Left lung (tissue), 10 donors: ENCODE data around the gene BIRC7. TPM values are rescaled to one million over a fixed set of nuclear protein-coding genes. Genes with fewer than 3 reads are reported as not detected.

ENCODE experiments used
- ATAC-seq: fragments of 200-7000 bp; cut with Tn5 transposase; one replicate; pipeline ENCODE4 v1.9.1; 2020; ENCODE audit warnings: moderate library complexity
- DNase-seq, 4 donors: peaks; one replicate each; pipeline ENCODE4 v3.0.0-alpha.2; 2013 to 2020
- H3K27ac ChIP-seq, 2 donors: fragments of 200-600 bp; sonication (generic) in 1 of 2; one replicate each; pipeline versions ENCODE4 v1.5.0 to v1.8.0; 2020 to 2021
- H3K27me3 ChIP-seq, 2 donors: fragments of 200-600 bp; sonication (generic) in 1 of 2; one replicate each; pipeline versions ENCODE4 v1.5.0 to v1.8.0; 2020 to 2021
- H3K36me3 ChIP-seq, 2 donors: fragments of 200-600 bp; sonication (generic) in 1 of 2; one replicate each; pipeline versions ENCODE4 v1.5.0 to v1.8.0; 2020 to 2021
- H3K4me1 ChIP-seq, 2 donors: fragments of 200-600 bp; one replicate each; pipeline ENCODE4 v1.8.0; 2021
- H3K4me3 ChIP-seq, 2 donors: fragments of 200-600 bp; sonication (generic) in 1 of 2; one replicate each; pipeline versions ENCODE4 v1.5.0 to v1.8.0; 2020 to 2021; ENCODE audit warnings: mild to moderate bottlenecking in 1 of 2
- H3K9me3 ChIP-seq, 2 donors: fragments of 200-600 bp; sonication (generic) in 1 of 2; one replicate each; pipeline versions ENCODE4 v1.5.0 to v1.8.0; 2020 to 2021
- CTCF ChIP-seq, 2 donors: fragments of 200-600 bp; sonication (generic) in 1 of 2; IDR thresholded peaks; one replicate each; pipeline versions ENCODE4 v1.5.0 to v1.8.0; 2021; ENCODE audit warnings: antibody characterized with exemption in 2 of 2
- intact Hi-C, 2 donors: fragments of 100-400 bp; cut with DNase I; formaldehyde crosslinking; loops; one replicate each; pipeline versions ENCODE4 v1.11.2 to v1.14.2; 2022
- polyA plus RNA-seq, 6 donors: library from polyadenylated mRNA; unstranded; fragments of 120-200 nt; gene quantifications; one replicate each; pipeline ENCODE4 v1.2.1, GENCODE V29; 2013; ENCODE audit not compliant: insufficient read length in 6 of 6
- total RNA-seq, 2 donors: library from RNA; stranded (reverse); fragmentation: NEBNext Ultra II Directional; extraction: Animal tissue kit (Norgen Biotek cat#: 25700); gene quantifications; one replicate each; pipeline ENCODE4 v1.2.1, GENCODE V29; 2021
- donor health status: DM: no; HTN: yes; CAD: no.
- donor health status: DM: no; HTN: no; CAD: no.

BIRC7 gene
- total and polyA plus RNA-seq, 8 donors, result 0.24 to 0.64 (median 0.42) TPM; not detected in 4

DNA sequence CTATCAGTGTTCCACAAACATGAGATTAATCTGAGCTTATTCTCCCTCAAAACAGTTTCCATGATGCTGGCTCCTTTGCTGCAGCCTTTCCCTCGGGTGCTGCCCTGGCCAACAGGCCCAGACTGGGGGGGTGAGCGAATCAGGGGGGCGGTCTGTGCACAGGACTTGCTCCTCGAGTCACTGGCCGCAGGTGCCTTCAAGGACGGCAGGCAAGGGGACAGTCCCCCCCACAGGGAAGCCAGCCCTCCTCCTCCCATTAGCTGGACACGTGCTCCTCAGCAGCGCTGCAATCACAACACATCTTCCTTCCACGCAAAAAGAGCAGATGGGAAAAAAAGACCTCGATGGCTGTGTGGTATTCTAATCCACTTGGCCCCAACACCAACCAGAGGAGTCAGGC lies 29.8 kb upstream of the BIRC7 start:
- Histone ChIP-seq H3K27me3 (no peaks in the 10 kb centered on the region), H3K27ac (no peak overlapping the region), H3K4me3 (no peak overlapping the region), H3K9me3 (no peaks in the 10 kb centered on the region), H3K36me3 (peaks cover 0 to 99% of the 10 kb centered on the region in 2 donors), H3K4me1 (peaks cover 0 to 8% of the 10 kb centered on the region in 2 donors)
- TF ChIP-seq CTCF (IDR thresholded peaks at IDR 0.05), result no peak
- ATAC-seq, result no peak
- intact Hi-C loops, result no loop called here
- no peak for DNase-seq

- no peak for TF ChIP-seq CTCF (IDR thresholded peaks at IDR 0.05)
- DNase-seq (peak in 1 of 4 donors; percentile 33), ATAC-seq (no peak)
- Histone ChIP-seq H3K9me3 (no peaks in the 10 kb centered on the region), H3K4me1 (peaks cover 0 to 11% of the 10 kb centered on the region in 2 donors), H3K27me3 (no peaks in the 10 kb centered on the region), H3K27ac (no peak overlapping the region), H3K4me3 (no peak overlapping the region), H3K36me3 (peaks cover 0 to 97% of the 10 kb centered on the region in 2 donors)
- intact Hi-C loops, result no loop called here
Observed at GRCh38 chr20:63206878-63207277, 28.8 kb upstream of the BIRC7 start.

DNA sequence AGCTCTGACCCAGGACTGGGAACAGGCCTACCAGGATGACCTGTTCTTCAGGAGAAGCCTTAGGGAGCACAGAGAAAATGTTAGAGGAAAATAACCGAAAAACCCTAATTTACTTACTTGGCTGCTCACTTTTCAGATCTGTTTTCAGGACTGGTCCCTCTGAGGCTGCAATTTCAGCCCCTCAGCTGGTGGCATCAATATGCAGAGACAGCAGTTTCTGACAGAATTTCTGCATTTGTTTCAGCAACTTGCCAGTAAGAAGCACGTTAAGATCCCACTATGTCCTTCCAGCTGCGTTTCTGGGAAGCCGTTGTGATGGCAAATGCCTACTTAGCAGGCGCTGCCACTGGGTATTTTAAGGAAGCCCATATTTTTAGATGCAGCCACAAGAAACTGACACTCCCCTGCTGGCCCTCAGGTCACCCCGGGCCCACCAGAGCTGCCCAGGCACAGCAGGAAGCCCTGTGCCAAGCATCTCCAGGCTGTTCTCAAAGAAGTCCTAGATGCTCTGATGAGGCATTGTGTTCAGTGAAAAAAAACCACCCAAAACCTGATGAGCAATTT lies 27.3 kb upstream of the BIRC7 start:
- H3K4me3 ChIP-seq, result no peak overlapping the region
- H3K27me3 ChIP-seq, result no peaks in the 10 kb centered on the region
- peaks cover 0 to 27% of the 10 kb centered on the region in 2 donors for H3K4me1 ChIP-seq
- H3K36me3 ChIP-seq, result peaks cover 0 to 97% of the 10 kb centered on the region in 2 donors
- peak in 1 of 4 donors; percentile 22 for DNase-seq
- TF ChIP-seq CTCF (IDR thresholded peaks at IDR 0.05), result no peak
- no peak overlapping the region for H3K27ac ChIP-seq
- intact Hi-C loops, result no loop called here
- no peaks in the 10 kb centered on the region for H3K9me3 ChIP-seq
- ATAC-seq, result no peak

- Histone ChIP-seq H3K27ac (no peak overlapping the region), H3K9me3 (no peaks in the 10 kb centered on the region), H3K4me1 (peaks cover 13 to 43% of the 10 kb centered on the region in 2 donors), H3K36me3 (peaks cover 0 to 88% of the 10 kb centered on the region in 2 donors), H3K27me3 (no peaks in the 10 kb centered on the region), H3K4me3 (no peak overlapping the region)
- no peak for TF ChIP-seq CTCF (IDR thresholded peaks at IDR 0.05)
- ATAC-seq (no peak), DNase-seq (no peak)
- intact Hi-C loops, result no loop called here
Observed at GRCh38 chr20:63210011-63210605, 25.6 kb upstream of the BIRC7 start.

DNA sequence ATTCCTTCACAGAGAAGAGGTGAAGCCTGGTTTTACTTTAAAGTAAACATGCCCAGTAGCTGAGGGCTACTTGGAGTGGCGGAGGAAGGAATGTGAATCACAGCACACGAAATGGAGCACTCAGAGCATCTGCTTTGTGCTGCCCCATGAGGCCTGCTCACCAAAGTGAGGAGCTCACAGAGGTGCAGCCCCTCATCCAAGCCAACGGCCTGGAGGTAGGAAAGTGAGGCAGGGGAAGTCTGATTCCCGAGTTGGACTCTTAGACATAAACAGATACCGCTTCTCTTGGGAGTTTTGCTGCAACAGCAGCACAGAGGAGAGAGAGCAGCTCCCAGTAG lies 23.3 kb upstream of the BIRC7 start:
- DNase-seq (no peak), ATAC-seq (no peak)
- Histone ChIP-seq H3K4me1 (peaks cover 20 to 55% of the 10 kb centered on the region in 2 donors), H3K27me3 (no peaks in the 10 kb centered on the region), H3K4me3 (no peak overlapping the region), H3K27ac (no peak overlapping the region), H3K9me3 (no peaks in the 10 kb centered on the region), H3K36me3 (peaks cover 0 to 67% of the 10 kb centered on the region in 2 donors)
- intact Hi-C loops, result no loop called here
- TF ChIP-seq CTCF (IDR thresholded peaks at IDR 0.05), result no peak
